HG03442 (cell line): ENCODE data around the gene PRTFDC1.
"Not testable (repeated sequence)": the region's sequence is repeated elsewhere in the genome, so short reads cannot be mapped to it uniquely, and the experiment has no call there.

Source experiments
- ATAC-seq: cut with Tn5 transposase; IDR thresholded peaks from one replicate; pipeline ENCODE4 v1.9.1; 2021; ENCODE audit warnings: mild to moderate bottlenecking, moderate library complexity; ENCODE audit not compliant: unreplicated experiment

PRTFDC1 gene

GRCh38 chr10:24849501-24850299, 102.7 kb downstream of the PRTFDC1 start:
- no peak for ATAC-seq

GRCh38 chr10:24849051-24849450, 103.4 kb downstream of the PRTFDC1 start:
- no peak for ATAC-seq

- ATAC-seq = no peak
Measured at GRCh38 chr10:24848195-24848594, 104.2 kb downstream of the PRTFDC1 start.

- no peak for ATAC-seq
Measured at GRCh38 chr10:24847112-24848070, 105.0 kb downstream of the PRTFDC1 start.

- ATAC-seq = no peak
Measured at GRCh38 chr10:24844742-24845141, 107.7 kb downstream of the PRTFDC1 start.

- no peak for ATAC-seq
Measured at GRCh38 chr10:24843256-24843655, 109.2 kb downstream of the PRTFDC1 start.

- ATAC-seq = no peak
Measured at GRCh38 chr10:24842856-24843255, 109.5 kb downstream of the PRTFDC1 start.

GRCh38 chr10:24841530-24841929, 110.9 kb downstream of the PRTFDC1 start:
- ATAC-seq = no peak

GRCh38 chr10:24840784-24841183, 111.6 kb downstream of the PRTFDC1 start:
- no peak for ATAC-seq

- not testable (repeated sequence) for ATAC-seq
Measured at GRCh38 chr10:24837781-24838180, 114.6 kb downstream of the PRTFDC1 start.

GRCh38 chr10:24834869-24835268, 117.5 kb downstream of the PRTFDC1 start:
- ATAC-seq = no peak

- ATAC-seq = no peak
Measured at GRCh38 chr10:24826009-24826408, 126.4 kb downstream of the PRTFDC1 start.

GRCh38 chr10:24825551-24825950, 126.9 kb downstream of the PRTFDC1 start:
- no peak for ATAC-seq

GRCh38 chr10:24824536-24824935, 127.9 kb downstream of the PRTFDC1 start:
- no peak for ATAC-seq

GRCh38 chr10:24824124-24824523, 128.3 kb downstream of the PRTFDC1 start:
- no peak for ATAC-seq

GRCh38 chr10:24822590-24822989, 129.8 kb downstream of the PRTFDC1 start:
- peak; percentile 91 for ATAC-seq

GRCh38 chr10:24821986-24822385, 130.4 kb downstream of the PRTFDC1 start:
- no peak for ATAC-seq

GRCh38 chr10:24816868-24817396, 135.5 kb downstream of the PRTFDC1 start:
- no peak for ATAC-seq

GRCh38 chr10:24814568-24815313, 137.7 kb downstream of the PRTFDC1 start:
- no peak for ATAC-seq

GRCh38 chr10:24813856-24814255, 138.6 kb downstream of the PRTFDC1 start:
- ATAC-seq = no peak

- no peak for ATAC-seq
Measured at GRCh38 chr10:24806262-24806661, 146.1 kb downstream of the PRTFDC1 start.
